ENCODE measurements around the gene ABCA4.
A peak's percentile ranks its signal among the peaks of the same experiment; 100 is the strongest.

The ABCA4 gene

GRCh38 chr1:94042388-94042787 is 78.6 kb downstream of the ABCA4 start:
- H3K4me3 ChIP-seq (replicated peaks in 1 of 2; ENCODE audit: low read depth in 2 of 2, low read length in 2 of 2): no peak overlapping the region
- no peak for TF ChIP-seq CTCF (IDR thresholded peaks at IDR 0.05; ENCODE audit: low read depth, low read length)
- no peak for DNase-seq (ENCODE audit: low read depth in 2 of 2)

- TF ChIP-seq CTCF (IDR thresholded peaks at IDR 0.05; ENCODE audit: low read depth, low read length): no peak
- DNase-seq (ENCODE audit: low read depth in 2 of 2): peak; percentile 20 to 53
- H3K4me3 ChIP-seq (replicated peaks in 1 of 2; ENCODE audit: low read depth in 2 of 2, low read length in 2 of 2): no peak overlapping the region
These were observed 80.9 kb downstream of the ABCA4 start for GRCh38 chr1:94039871-94040569.

- TF ChIP-seq CTCF (IDR thresholded peaks at IDR 0.05; ENCODE audit: low read depth, low read length): peak; percentile 88
- no peak overlapping the region for H3K4me3 ChIP-seq (replicated peaks in 1 of 2; ENCODE audit: low read depth in 2 of 2, low read length in 2 of 2)
- peak; percentile 78 to 86 for DNase-seq (ENCODE audit: low read depth in 2 of 2)
These were observed 81.5 kb downstream of the ABCA4 start for GRCh38 chr1:94039514-94039870.

- no peak for TF ChIP-seq CTCF (IDR thresholded peaks at IDR 0.05; ENCODE audit: low read depth, low read length)
These were observed 82.4 kb downstream of the ABCA4 start for GRCh38 chr1:94038511-94038910.

GRCh38 chr1:94037392-94038229 is 83.3 kb downstream of the ABCA4 start:
- no peak for DNase-seq (ENCODE audit: low read depth in 2 of 2)
- no peak overlapping the region for H3K4me3 ChIP-seq (replicated peaks in 1 of 2; ENCODE audit: low read depth in 2 of 2, low read length in 2 of 2)

More at GRCh38 chr1:94038511-94038910, 82.4 kb downstream of the ABCA4 start:
- H3K4me3 ChIP-seq (replicated peaks in 1 of 2; ENCODE audit: low read depth in 2 of 2, low read length in 2 of 2): no peak overlapping the region
- DNase-seq (ENCODE audit: low read depth in 2 of 2): peak; percentile 72 to 89

GRCh38 chr1:94036730-94037129 is 84.2 kb downstream of the ABCA4 start:
- TF ChIP-seq CTCF (IDR thresholded peaks at IDR 0.05; ENCODE audit: low read depth, low read length): no peak
- H3K4me3 ChIP-seq (replicated peaks in 1 of 2; ENCODE audit: low read depth in 2 of 2, low read length in 2 of 2): no peak overlapping the region
- peak; percentile 91 to 93 for DNase-seq (ENCODE audit: low read depth in 2 of 2)

More at GRCh38 chr1:94037392-94038229, 83.3 kb downstream of the ABCA4 start:
- no peak for TF ChIP-seq CTCF (IDR thresholded peaks at IDR 0.05; ENCODE audit: low read depth, low read length)

Data from cardiac fibroblast (primary cell).